ENCODE measurements around the gene SH3BGRL3.
"Not testable (repeated sequence)": the region's sequence is repeated elsewhere in the genome, so short reads cannot be mapped to it uniquely, and the experiment has no call there.

SH3BGRL3 gene

GRCh38 chr1:26317146-26317545 is 37.3 kb downstream of the SH3BGRL3 start:
- no peak for DNase-seq (ENCODE audit: low read depth in 3 of 3)

DNA sequence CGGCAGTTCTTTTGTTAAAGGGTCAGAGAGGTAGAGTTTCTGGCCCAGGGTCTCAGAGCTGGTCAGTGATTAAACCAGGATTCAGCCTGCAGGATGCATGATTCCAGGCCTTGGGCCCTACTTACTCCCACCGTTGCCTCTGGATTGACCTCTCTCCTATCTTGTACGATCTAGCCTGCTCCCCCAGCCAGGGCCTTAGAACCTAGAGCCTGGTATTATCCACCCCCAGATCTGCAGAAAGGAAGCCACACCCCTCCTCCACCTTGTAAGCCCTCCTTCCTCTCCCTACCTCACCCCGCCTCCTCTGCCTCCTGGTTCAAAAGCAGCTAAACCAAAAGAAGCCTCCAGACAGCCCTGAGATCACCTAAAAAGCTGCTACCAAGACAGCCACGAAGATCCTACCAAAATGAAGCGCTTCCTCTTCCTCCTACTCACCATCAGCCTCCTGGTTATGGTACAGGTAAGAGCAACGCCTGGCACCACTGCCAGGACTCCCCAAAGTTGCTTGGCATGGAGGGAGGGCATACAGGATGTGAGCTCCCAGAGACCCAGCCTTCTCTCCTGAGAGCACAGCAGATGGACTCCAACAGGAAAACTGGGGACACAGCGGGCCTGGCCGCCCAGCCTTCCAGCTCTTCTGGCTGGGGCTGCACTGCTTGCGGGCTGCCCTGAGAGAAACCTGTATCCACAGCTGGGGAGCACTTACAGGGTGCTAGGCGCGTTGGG is 37.9 kb downstream of the SH3BGRL3 start, which contains the start of gene CD52:
Gene CD52, plus strand, starts transcription at position 347 of the 726 bp plus-strand sequence. Its CDS starts 60 bp downstream, at position 407.
- DNase-seq (ENCODE audit: low read depth in 3 of 3): peak; percentile 35 to 74 (median 54)

DNA sequence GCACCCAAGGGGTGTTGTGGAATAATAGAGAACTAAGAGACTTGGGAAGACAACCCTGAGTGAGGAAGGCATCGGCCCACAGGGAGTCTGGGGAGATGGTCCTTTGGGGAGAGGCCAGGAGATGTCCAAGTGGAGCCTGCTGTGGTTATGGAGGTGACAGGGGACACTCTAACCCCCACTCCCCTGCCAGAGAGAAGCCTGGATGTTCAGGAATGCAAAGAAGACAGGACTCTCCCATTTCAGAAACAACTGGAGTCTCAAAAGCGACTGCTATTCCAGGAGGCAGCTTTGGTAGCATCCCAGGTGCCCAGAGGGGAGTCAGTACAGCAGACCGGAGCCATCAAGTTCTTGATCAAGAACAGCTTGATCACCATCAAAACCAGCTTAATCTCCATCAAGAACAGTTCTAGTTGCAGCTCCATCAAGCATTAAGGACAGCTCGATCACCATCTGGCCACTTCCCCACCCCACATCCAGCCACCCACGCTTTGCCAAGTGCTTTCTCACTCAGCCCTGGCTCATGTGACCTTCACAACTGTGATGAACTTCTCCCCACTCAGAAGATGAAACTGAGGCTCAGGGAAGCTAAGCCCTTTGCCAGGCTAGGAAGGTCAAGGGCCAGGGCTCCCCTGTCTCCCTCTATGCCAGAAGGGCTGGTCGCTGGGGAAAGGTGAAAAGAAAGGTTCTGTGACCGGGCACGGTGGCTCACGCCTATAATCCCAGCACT is 38.6 kb downstream of the SH3BGRL3 start:
- no peak for DNase-seq (ENCODE audit: low read depth in 3 of 3)

DNA sequence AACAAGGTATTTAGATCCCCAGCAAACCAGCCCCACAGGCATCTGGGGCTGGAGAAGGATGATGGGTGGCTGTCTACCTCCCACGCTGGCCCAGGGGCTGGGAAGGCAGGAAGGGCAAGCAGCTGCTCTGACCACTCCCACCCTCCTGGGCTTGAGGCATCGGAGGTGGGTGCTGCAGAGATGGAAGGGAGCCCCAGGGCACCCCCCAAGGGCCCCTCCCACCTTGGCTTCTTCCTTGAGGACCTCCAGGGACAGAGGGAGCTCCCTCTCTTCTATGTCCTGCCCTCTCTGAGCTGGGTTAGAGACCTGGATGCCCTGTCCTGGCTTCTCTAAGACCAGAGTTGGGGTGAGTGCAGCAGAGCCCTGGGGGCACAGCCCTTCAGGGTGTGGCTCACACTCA is 41.0 kb downstream of the SH3BGRL3 start:
- no peak for DNase-seq (ENCODE audit: low read depth in 3 of 3)

GRCh38 chr1:26321315-26322041 is 41.6 kb downstream of the SH3BGRL3 start:
- peak; percentile 91 to 95 (median 93) for DNase-seq (ENCODE audit: low read depth in 3 of 3)

GRCh38 chr1:26322042-26322331 is 42.1 kb downstream of the SH3BGRL3 start:
- no peak for DNase-seq (ENCODE audit: low read depth in 3 of 3)

DNA sequence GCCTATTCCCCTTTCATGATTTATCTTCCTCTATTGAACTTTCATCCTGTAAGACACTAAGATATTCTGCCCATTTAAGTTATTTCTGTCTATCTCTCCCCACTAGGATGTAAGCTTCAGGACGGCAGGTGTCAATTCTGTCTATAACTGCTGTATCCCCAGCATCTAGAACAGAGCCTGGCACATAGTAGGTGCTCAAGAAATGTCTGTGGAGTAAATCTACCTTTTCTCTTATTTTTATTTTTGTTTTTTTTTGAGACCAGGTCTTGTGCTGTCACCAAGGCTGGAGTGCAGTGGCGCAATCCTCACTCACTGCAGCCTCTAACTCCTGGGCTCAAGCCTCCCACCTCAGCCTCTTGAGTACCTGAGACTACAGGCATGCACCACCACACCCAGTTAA is 43.5 kb downstream of the SH3BGRL3 start:
- DNase-seq (ENCODE audit: low read depth in 3 of 3): no peak

- DNase-seq (ENCODE audit: low read depth in 3 of 3): no peak
These were observed 44.7 kb downstream of the SH3BGRL3 start for GRCh38 chr1:26324550-26324949.

DNA sequence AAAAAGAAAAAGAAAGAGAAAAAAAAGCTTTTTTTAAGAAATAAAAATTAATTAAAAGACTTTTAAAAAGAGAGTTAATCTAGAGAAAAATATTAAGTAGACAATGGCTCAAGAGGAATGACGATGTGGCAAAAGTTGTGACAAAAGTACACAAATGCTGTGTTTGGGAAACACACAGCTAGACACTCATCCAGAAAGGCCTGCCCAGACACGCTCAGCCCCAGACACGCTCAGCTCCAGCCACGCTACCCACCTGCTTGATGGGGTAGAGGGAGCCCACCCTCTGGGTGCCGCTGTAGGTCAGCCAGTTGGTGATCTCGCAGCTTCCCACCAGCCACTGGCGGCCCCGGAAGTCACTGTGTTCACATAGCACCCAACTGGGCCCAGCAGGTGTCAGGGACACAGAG is 48.1 kb downstream of the SH3BGRL3 start:
- DNase-seq (ENCODE audit: low read depth in 3 of 3): no peak

- DNase-seq (ENCODE audit: low read depth in 3 of 3): no peak
These were observed 48.7 kb downstream of the SH3BGRL3 start for GRCh38 chr1:26328597-26328996.

- DNase-seq (ENCODE audit: low read depth in 3 of 3): not testable (repeated sequence)
These were observed 49.5 kb downstream of the SH3BGRL3 start for GRCh38 chr1:26329380-26329779.

- DNase-seq (ENCODE audit: low read depth in 3 of 3): no peak
These were observed 50.4 kb downstream of the SH3BGRL3 start for GRCh38 chr1:26330276-26330675.

Data from stimulated activated CD4-positive, alpha-beta T cell treated with anti-CD3 and anti-CD28 coated beads, TNF-alpha, amount 100 ng/mL, for 4 hours (primary cell).